NCI-H226 (cell line): Measurements from ENCODE around the gene SUGCT.
"Not testable (repeated sequence)": the region's sequence is repeated elsewhere in the genome, so short reads cannot be mapped to it uniquely, and the experiment has no call there.

Experiments
- DNase-seq: peaks from one replicate; pipeline ENCODE4 v3.0.0-alpha.2; 2015

SUGCT gene

GRCh38 chr7:40644454-40645188 lies 509.8 kb downstream of the SUGCT start:
- no peak for DNase-seq

- DNase-seq: no peak
These were observed 510.4 kb downstream of the SUGCT start for GRCh38 chr7:40645197-40645596.

GRCh38 chr7:40646717-40647116 lies 511.9 kb downstream of the SUGCT start:
- peak; percentile 29 for DNase-seq

GRCh38 chr7:40647719-40648118 lies 512.9 kb downstream of the SUGCT start:
- DNase-seq: peak; percentile 62

- no peak for DNase-seq
These were observed 514.4 kb downstream of the SUGCT start for GRCh38 chr7:40649247-40649646.

- not testable (repeated sequence) for DNase-seq
These were observed 516.1 kb downstream of the SUGCT start for GRCh38 chr7:40650903-40651302.

GRCh38 chr7:40654171-40654570 lies 519.4 kb downstream of the SUGCT start:
- no peak for DNase-seq

- DNase-seq: no peak
These were observed 520.6 kb downstream of the SUGCT start for GRCh38 chr7:40655426-40655825.

- no peak for DNase-seq
These were observed 521.5 kb downstream of the SUGCT start for GRCh38 chr7:40656349-40656748.

- DNase-seq: no peak
These were observed 523.9 kb downstream of the SUGCT start for GRCh38 chr7:40658729-40659128.

GRCh38 chr7:40659231-40659630 lies 524.4 kb downstream of the SUGCT start:
- no peak for DNase-seq

GRCh38 chr7:40673285-40673684 lies 538.5 kb downstream of the SUGCT start:
- DNase-seq: peak; percentile 58

- DNase-seq: no peak
These were observed 539.5 kb downstream of the SUGCT start for GRCh38 chr7:40674316-40674715.

GRCh38 chr7:40675741-40676140 lies 540.9 kb downstream of the SUGCT start:
- no peak for DNase-seq

GRCh38 chr7:40676221-40676620 lies 541.4 kb downstream of the SUGCT start:
- DNase-seq: no peak

- DNase-seq: no peak
These were observed 545.9 kb downstream of the SUGCT start for GRCh38 chr7:40680657-40681056.

GRCh38 chr7:40682696-40683095 lies 547.9 kb downstream of the SUGCT start:
- no peak for DNase-seq

- no peak for DNase-seq
These were observed 559.4 kb downstream of the SUGCT start for GRCh38 chr7:40694026-40694809.

GRCh38 chr7:40694991-40695390 lies 560.2 kb downstream of the SUGCT start:
- no peak for DNase-seq

- no peak for DNase-seq
These were observed 562.8 kb downstream of the SUGCT start for GRCh38 chr7:40697653-40698052.

GRCh38 chr7:40698214-40698920 lies 563.6 kb downstream of the SUGCT start:
- DNase-seq: no peak

- no peak for DNase-seq
These were observed 564.1 kb downstream of the SUGCT start for GRCh38 chr7:40698921-40699260.

GRCh38 chr7:40700653-40701421 lies 566.0 kb downstream of the SUGCT start:
- no peak for DNase-seq
